Endothelial cell of umbilical vein (primary cell): ENCODE data around the gene VWA8. TPM values are rescaled to one million over a fixed set of nuclear protein-coding genes. Genes with fewer than 3 reads are reported as not detected.

Source experiments
- BruUV-seq: library from RNA; stranded (reverse); fragments of 400-500 nt; replicated peaks from 2 replicates; lab custom pipeline; 2021; lab: Mats Ljungman, UMichigan
- CTCF ChIA-PET: fragments of 300-600, 350-600 bp; sonication (Branson Sonifier 250); formaldehyde crosslinking; loops from one replicate; lab custom pipeline; 2021; ENCODE audit warnings: antibody characterized with exemption, inconsistent platforms; lab: Charles Lee
- POLR2A ChIA-PET: fragments of 300-600, 350-600 bp; sonication (Branson Sonifier 250); formaldehyde crosslinking; loops from one replicate; lab custom pipeline; 2021; ENCODE audit warnings: antibody characterized with exemption, inconsistent platforms; lab: Charles Lee
- DNase-seq: peaks from one replicate; pipeline ENCODE4 v3.0.0-alpha.2; 2011; ENCODE audit warnings: low read depth, low spot score
- FAIRE-seq: peaks from 2 replicates; lab custom pipeline; 2011; peaks lifted over from hg19 to GRCh38; lab: Jason Lieb, UNC
- H2AFZ ChIP-seq: 2 replicates; pipeline ENCODE4 v1.6.0; 2012; ENCODE audit warnings: low read depth, low read length, control low read depth, inconsistent platforms
- H3K27ac ChIP-seq: 2 replicates; pipeline ENCODE4 v1.5.1; 2011; ENCODE audit warnings: low read depth, mild to moderate bottlenecking, control low read depth, low read length, moderate library complexity; ENCODE audit not compliant: insufficient read depth
- H3K27me3 ChIP-seq, 2 experiments: 2 replicates each; pipeline versions ENCODE4 v1.6.0 to v1.6.1; 2011; ENCODE audit warnings: low read length in 2 of 2, mixed read lengths in 1 of 2; ENCODE audit not compliant: control insufficient read depth in 2 of 2, insufficient read depth in 2 of 2
- H3K36me3 ChIP-seq, 2 experiments: 2 replicates in 1 of 2; 3 replicates in 1 of 2; pipeline ENCODE4 v1.5.1; 2011; ENCODE audit warnings: low read length in 2 of 2, mild to moderate bottlenecking in 1 of 2, moderate library complexity in 1 of 2; ENCODE audit not compliant: control insufficient read depth in 2 of 2, insufficient read depth in 2 of 2; ENCODE audit errors: extremely low read depth in 1 of 2
- H3K4me1 ChIP-seq: 3 replicates; pipeline ENCODE4 v1.5.1; 2011; ENCODE audit warnings: mild to moderate bottlenecking, low read length; ENCODE audit not compliant: control insufficient read depth, insufficient read depth; ENCODE audit errors: extremely low read depth
- H3K4me2 ChIP-seq: 2 replicates; pipeline ENCODE4 v1.6.1; 2011; ENCODE audit warnings: low read length, control low read depth, mixed read lengths; ENCODE audit not compliant: insufficient read depth
- H3K4me3 ChIP-seq, 3 experiments: fragments of 200-600 bp in 1 of 3; sonication (generic), shearing (Covaris generic) in 1 of 3; replicated peaks in 1 of 3; 2 replicates each; pipeline ENCODE4 v1.5.1; 2011 to 2016; ENCODE audit warnings: control low read depth in 3 of 3, low read length in 3 of 3, mild to moderate bottlenecking in 2 of 3, inconsistent platforms in 1 of 3, low read depth in 1 of 3, moderate library complexity in 1 of 3; ENCODE audit not compliant: insufficient read depth in 1 of 3
- H3K79me2 ChIP-seq: 2 replicates; pipeline ENCODE4 v1.6.0; 2012; ENCODE audit warnings: low read length, inconsistent platforms; ENCODE audit not compliant: control insufficient read depth, insufficient read depth
- H3K9ac ChIP-seq: replicated peaks from 2 replicates; pipeline ENCODE3; 2011; ENCODE audit warnings: low read length, control low read depth; ENCODE audit not compliant: insufficient read depth; ENCODE audit errors: extremely low read depth
- H3K9me1 ChIP-seq: replicated peaks from 3 replicates; pipeline ENCODE4 v1.6.0; 2011; ENCODE audit warnings: mild to moderate bottlenecking, low read length; ENCODE audit not compliant: control insufficient read depth, insufficient read depth; ENCODE audit errors: extremely low read depth
- H3K9me3 ChIP-seq: replicated peaks from 2 replicates; pipeline ENCODE4 v1.5.1; 2012; ENCODE audit warnings: low read length, inconsistent platforms; ENCODE audit not compliant: control insufficient read depth, insufficient read depth
- H4K20me1 ChIP-seq: replicated peaks from 2 replicates; pipeline ENCODE3; 2011; ENCODE audit warnings: mild to moderate bottlenecking, low read length; ENCODE audit not compliant: control insufficient read depth, insufficient read depth; ENCODE audit errors: extremely low read depth
- EZH2 ChIP-seq: IDR thresholded peaks from 2 replicates; pipeline ENCODE4 v1.6.1; 2012; ENCODE audit warnings: borderline replicate concordance, low read depth, mild to moderate bottlenecking, moderate library complexity, low read length, inconsistent platforms; ENCODE audit not compliant: severe bottlenecking
- FOS ChIP-seq: IDR thresholded peaks from 2 replicates; pipeline ENCODE4 v1.6.1; 2011; ENCODE audit warnings: mild to moderate bottlenecking, low read length, moderate library complexity, borderline replicate concordance; ENCODE audit not compliant: insufficient read depth
- GATA2 ChIP-seq: IDR thresholded peaks from 2 replicates; pipeline ENCODE4 v1.7.0; 2011; ENCODE audit warnings: low read depth, mild to moderate bottlenecking, moderate library complexity, mixed read lengths, low read length; ENCODE audit not compliant: insufficient read length, insufficient read depth
- JUN ChIP-seq: IDR thresholded peaks from 2 replicates; pipeline ENCODE4 v1.6.1; 2011; ENCODE audit warnings: borderline replicate concordance, low read depth; ENCODE audit not compliant: insufficient read length, insufficient read depth
- POLR2A ChIP-seq: IDR thresholded peaks from 2 replicates; pipeline ENCODE4 v1.6.1; 2012; ENCODE audit warnings: low read depth, mild to moderate bottlenecking, control low read depth, low read length
- POLR2AphosphoS5 ChIP-seq: IDR thresholded peaks from 2 replicates; pipeline ENCODE4 v1.6.1; 2012; ENCODE audit warnings: low read depth, mild to moderate bottlenecking, control low read depth, low read length, moderate library complexity; ENCODE audit not compliant: insufficient read depth
- dilution Hi-C: fragments of 300-500 bp; cut with MboI; formaldehyde crosslinking; loops from one replicate; pipeline ENCODE4 v1.15.0; 2019; ENCODE audit warnings: low sequenced_read_pairs; ENCODE audit not compliant: extremely low pct_ligation_motif_present
- intact Hi-C: fragments of 100-400 bp; cut with micrococcal nuclease; formaldehyde crosslinking; loops from one replicate; pipeline ENCODE4 v1.10.0; 2022
- polyA plus RNA-seq, 4 experiments: library from polyadenylated mRNA; depleted of rRNA in 3 of 4; stranded (reverse) in 3 of 4; unstranded in 1 of 4; fragments of >200 nt; gene quantifications; 2 replicates each; pipeline versions ENCODE4 v1.2.1 to v1.2.3, GENCODE V29; 2011 to 2012; ENCODE audit warnings: missing spikeins in 1 of 4
- total RNA-seq: library from RNA; stranded (reverse); gene quantifications from 2 replicates; pipeline ENCODE4 v1.2.3, GENCODE V29; 2021
- TF ChIP-seq, protein P1 (sequence below): IDR thresholded peaks from 2 replicates; pipeline ENCODE4 v1.6.1; 2011; ENCODE audit not compliant: insufficient read depth, insufficient read length
- TF ChIP-seq, protein P2 (sequence below), 2 donors: IDR thresholded peaks; 1 replicate in 1 of 2; 2 replicates in 1 of 2; pipeline ENCODE4 v1.5.1; 2011; ENCODE audit warnings: low read length in 2 of 2, mild to moderate bottlenecking in 2 of 2, moderate library complexity in 2 of 2, control low read depth in 1 of 2, inconsistent platforms in 1 of 2, low read depth in 1 of 2; ENCODE audit not compliant: insufficient read depth in 1 of 2; ENCODE audit errors: extremely low read depth in 1 of 2

Gene VWA8
- total and polyA plus RNA-seq, 2 donors (not counting 3 experiments of a cell fraction or from before 2014, with no cell fraction given) = 2.9 to 11.3 TPM

DNA sequence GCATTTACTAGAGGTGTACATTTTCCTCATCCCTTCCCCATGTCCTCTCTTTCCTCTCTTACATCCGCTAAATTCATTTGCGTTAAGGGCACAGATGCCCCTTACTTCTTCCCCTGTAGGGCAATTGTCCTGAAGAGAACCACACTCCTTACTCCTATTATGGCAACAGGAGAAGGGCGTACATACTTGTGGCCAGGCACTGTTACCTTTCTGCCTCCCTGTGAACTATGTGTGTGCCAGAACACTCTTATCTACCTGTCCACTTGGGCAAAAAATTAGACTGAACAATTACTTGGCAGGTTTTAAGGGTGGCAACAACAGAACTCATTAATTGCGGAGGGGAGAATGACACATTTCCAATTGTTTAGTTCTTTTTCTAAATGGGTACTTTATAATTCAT is 351.1 kb downstream of the VWA8 start:
- Histone ChIP-seq H3K27me3 (no peaks in the 10 kb centered on the region), H3K27ac (peak overlapping the region; percentile 52), H3K9ac (no peak overlapping the region), H3K4me2 (no peak overlapping the region), H3K4me3 (no peak overlapping the region), H3K9me3 (no peaks in the 10 kb centered on the region), H3K9me1 (no peaks in the 10 kb centered on the region), H3K4me1 (peaks cover 29% of the 10 kb centered on the region), H4K20me1 (no peaks in the 10 kb centered on the region), H2AFZ (no peak overlapping the region), H3K36me3 (no peaks in the 10 kb centered on the region), H3K79me2 (no peaks in the 10 kb centered on the region)
- FAIRE-seq = no peak
- dilution Hi-C loops = no loop called here
- ChIA-PET POLR2A (no interaction called here), CTCF (interaction anchor here (1.1 kb wide), 1 partner anchor 43 kb away, joined by 6 read pairs; no protein-coding TSS in a partner anchor)
- intact Hi-C loops = no loop called here
- BruUV-seq = TSS peak; percentile 14
- TF ChIP-seq JUN = no peak
- no peak for TF ChIP-seq POLR2A
- TF ChIP-seq, protein P1, sequence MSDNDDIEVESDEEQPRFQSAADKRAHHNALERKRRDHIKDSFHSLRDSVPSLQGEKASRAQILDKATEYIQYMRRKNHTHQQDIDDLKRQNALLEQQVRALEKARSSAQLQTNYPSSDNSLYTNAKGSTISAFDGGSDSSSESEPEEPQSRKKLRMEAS = no peak
- TF ChIP-seq, protein P2, sequence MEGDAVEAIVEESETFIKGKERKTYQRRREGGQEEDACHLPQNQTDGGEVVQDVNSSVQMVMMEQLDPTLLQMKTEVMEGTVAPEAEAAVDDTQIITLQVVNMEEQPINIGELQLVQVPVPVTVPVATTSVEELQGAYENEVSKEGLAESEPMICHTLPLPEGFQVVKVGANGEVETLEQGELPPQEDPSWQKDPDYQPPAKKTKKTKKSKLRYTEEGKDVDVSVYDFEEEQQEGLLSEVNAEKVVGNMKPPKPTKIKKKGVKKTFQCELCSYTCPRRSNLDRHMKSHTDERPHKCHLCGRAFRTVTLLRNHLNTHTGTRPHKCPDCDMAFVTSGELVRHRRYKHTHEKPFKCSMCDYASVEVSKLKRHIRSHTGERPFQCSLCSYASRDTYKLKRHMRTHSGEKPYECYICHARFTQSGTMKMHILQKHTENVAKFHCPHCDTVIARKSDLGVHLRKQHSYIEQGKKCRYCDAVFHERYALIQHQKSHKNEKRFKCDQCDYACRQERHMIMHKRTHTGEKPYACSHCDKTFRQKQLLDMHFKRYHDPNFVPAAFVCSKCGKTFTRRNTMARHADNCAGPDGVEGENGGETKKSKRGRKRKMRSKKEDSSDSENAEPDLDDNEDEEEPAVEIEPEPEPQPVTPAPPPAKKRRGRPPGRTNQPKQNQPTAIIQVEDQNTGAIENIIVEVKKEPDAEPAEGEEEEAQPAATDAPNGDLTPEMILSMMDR (IDR thresholded peaks at IDR 0.05; ENCODE audit: extremely low read depth in 1 of 2, insufficient read depth in 1 of 2, low read depth in 1 of 2, low read length in 2 of 2) = no peak
- no peak for DNase-seq

DNA sequence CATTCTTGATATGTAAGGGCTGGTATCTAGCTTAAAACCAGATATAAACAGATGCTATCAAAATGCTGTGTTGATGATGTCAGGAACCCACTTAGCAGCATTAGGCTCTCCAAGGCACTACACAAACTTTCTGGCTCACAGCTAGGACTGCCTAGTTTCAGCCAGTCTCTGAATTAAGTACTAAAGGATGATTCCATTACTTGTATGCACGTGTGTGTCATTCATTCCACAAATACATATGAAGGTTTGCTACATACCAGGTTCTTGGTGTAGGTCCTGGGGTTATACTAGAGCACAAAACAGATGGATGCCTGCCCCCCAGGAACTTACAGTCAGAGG is 352.1 kb downstream of the VWA8 start:
- Histone ChIP-seq H3K9ac (no peak overlapping the region), H3K9me1 (no peaks in the 10 kb centered on the region), H4K20me1 (no peaks in the 10 kb centered on the region), H3K4me1 (peaks cover 22% of the 10 kb centered on the region), H3K79me2 (no peaks in the 10 kb centered on the region), H3K4me2 (no peak overlapping the region), H3K4me3 (no peak overlapping the region), H3K9me3 (no peaks in the 10 kb centered on the region), H2AFZ (no peak overlapping the region), H3K36me3 (no peaks in the 10 kb centered on the region), H3K27me3 (no peaks in the 10 kb centered on the region), H3K27ac (no peak overlapping the region)
- dilution Hi-C loops = no loop called here
- TF ChIP-seq, protein P2 (IDR thresholded peaks at IDR 0.05; ENCODE audit: extremely low read depth in 1 of 2, insufficient read depth in 1 of 2, low read depth in 1 of 2, low read length in 2 of 2) = no peak
- no peak for TF ChIP-seq EZH2
- TF ChIP-seq POLR2A = no peak
- TF ChIP-seq FOS = no peak
- TF ChIP-seq JUN = no peak
- TF ChIP-seq POLR2AphosphoS5 = no peak
- no peak for TF ChIP-seq GATA2
- DNase-seq = no peak
- no TSS peak for BruUV-seq
- ChIA-PET CTCF (interaction anchor here (1.4 kb wide), 1 partner anchor 44 kb away, joined by 4 read pairs; no protein-coding TSS in a partner anchor), POLR2A (no interaction called here)
- FAIRE-seq = no peak
- intact Hi-C loops = no loop called here
